Brain microvascular endothelial cell (primary cell): ENCODE measurements around the gene NMRAL1.

ENCODE experiments used
- DNase-seq: peaks from one replicate; pipeline ENCODE4 v3.0.0-alpha.2; 2020
- H3K27ac ChIP-seq: fragments of 250-450 bp; sonication (Bioruptor Pico); 2 replicates; pipeline ENCODE4 v1.5.1; 2020; ENCODE audit warnings: mild to moderate bottlenecking, moderate library complexity
- H3K27me3 ChIP-seq: fragments of 250-450 bp; sonication (Bioruptor Pico); replicated peaks from 2 replicates; pipeline ENCODE4 v1.5.1; 2020; ENCODE audit warnings: mild to moderate bottlenecking
- H3K36me3 ChIP-seq: fragments of 250-450 bp; sonication (Bioruptor Pico); replicated peaks from 2 replicates; pipeline ENCODE4 v1.5.1; 2020; ENCODE audit warnings: mild to moderate bottlenecking
- H3K4me3 ChIP-seq: 2 replicates; pipeline ENCODE4 v1.5.1; 2011; ENCODE audit warnings: low read depth, mild to moderate bottlenecking, control low read depth, low read length, moderate library complexity
- CTCF ChIP-seq: IDR thresholded peaks from 2 replicates; pipeline ENCODE4 v1.5.1; 2011; ENCODE audit warnings: low read depth, mild to moderate bottlenecking, moderate library complexity, low read length, control low read depth, inconsistent platforms; ENCODE audit errors: missing control alignments
- in situ Hi-C: cut with HindIII; loops from 2 replicates; pipeline ENCODE4 v1.10.0; 2017; ENCODE audit warnings: low sequenced_read_pairs, low pct_ligation_motif_present

The NMRAL1 gene

DNA sequence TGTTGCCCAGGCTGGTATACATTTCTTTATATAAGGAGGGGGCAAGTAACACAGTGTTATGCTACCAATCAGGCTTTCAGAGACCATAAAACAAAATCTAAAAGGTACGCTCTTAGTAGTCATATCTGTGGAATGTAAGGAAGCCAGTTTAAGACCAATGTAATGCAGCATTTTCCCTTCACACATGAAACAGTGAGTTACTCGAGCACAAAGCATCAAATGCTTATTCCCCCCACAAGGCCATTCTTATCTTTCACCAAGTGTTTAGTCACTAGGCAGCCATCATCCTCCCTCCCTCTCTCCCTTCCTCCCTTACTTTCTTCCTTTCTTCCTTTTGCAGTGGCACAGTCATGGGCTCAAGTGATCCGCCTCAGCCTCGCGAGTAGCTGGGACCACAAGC, 14.6 kb upstream of the NMRAL1 start:
- no peak for TF ChIP-seq CTCF
- in situ Hi-C loops = no loop called here
- peak; percentile 77 for DNase-seq
- H3K27ac ChIP-seq = peak overlapping the region; percentile 48
- H3K36me3 ChIP-seq = peaks cover 7% of the 10 kb centered on the region
- no peak overlapping the region for H3K4me3 ChIP-seq
- H3K27me3 ChIP-seq = no peaks in the 10 kb centered on the region

DNA sequence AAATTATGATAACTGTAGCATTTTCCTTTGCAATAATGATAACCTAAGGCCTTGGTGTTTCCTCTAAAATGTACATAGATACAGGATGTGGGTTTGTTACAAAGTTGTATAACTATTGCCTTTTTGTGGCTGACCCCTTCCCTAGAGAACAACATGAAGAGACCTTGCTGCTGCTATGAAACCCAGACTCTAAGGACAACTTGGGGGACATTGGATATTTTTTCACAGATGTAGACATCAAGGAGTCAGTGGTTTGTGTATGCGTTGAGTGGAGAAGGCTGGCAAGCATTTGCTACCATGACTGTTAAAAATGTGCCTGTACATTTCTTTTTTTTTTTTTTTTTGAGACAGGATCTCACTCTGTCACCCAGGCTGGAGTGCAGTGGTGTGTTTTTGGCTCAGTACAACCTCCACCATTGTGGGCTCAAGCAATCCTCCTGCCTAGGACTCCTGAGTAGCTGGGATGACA, 14.1 kb upstream of the NMRAL1 start:
- TF ChIP-seq CTCF = no peak
- no peaks in the 10 kb centered on the region for H3K27me3 ChIP-seq
- peak overlapping the region; percentile 48 for H3K27ac ChIP-seq
- peaks cover 11% of the 10 kb centered on the region for H3K36me3 ChIP-seq
- DNase-seq = no peak
- in situ Hi-C loops = no loop called here
- H3K4me3 ChIP-seq = no peak overlapping the region

DNA sequence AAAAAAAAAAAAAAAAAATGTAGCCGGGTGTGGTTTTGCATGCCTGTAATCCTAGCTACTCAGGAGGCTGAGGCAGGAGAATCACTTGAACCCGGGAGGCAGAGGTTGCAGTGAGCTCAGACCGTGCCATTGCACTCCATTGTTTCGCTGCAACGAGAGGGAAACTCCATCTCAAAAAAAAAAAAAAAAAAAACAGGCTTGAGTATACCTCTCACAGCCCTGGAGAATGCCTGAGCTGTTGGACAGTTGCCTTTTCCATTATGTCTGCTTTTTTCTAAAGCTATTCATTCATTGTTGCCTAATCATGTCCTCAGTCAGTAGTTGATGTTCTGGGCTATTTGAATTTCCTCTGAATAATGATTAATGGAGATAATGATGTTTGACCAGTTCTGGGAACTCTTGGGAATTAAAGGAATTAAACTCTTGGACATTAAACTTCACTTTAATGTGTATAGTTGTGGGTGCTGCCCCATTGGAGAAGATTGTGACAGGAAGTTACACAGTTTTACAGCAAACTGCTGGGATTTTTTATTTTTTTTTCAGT, 13.6 kb upstream of the NMRAL1 start:
- in situ Hi-C loops = no loop called here
- Histone ChIP-seq H3K27ac (peak overlapping the region; percentile 48), H3K4me3 (no peak overlapping the region), H3K36me3 (peaks cover 11% of the 10 kb centered on the region), H3K27me3 (no peaks in the 10 kb centered on the region)
- no peak for TF ChIP-seq CTCF
- DNase-seq = no peak

DNA sequence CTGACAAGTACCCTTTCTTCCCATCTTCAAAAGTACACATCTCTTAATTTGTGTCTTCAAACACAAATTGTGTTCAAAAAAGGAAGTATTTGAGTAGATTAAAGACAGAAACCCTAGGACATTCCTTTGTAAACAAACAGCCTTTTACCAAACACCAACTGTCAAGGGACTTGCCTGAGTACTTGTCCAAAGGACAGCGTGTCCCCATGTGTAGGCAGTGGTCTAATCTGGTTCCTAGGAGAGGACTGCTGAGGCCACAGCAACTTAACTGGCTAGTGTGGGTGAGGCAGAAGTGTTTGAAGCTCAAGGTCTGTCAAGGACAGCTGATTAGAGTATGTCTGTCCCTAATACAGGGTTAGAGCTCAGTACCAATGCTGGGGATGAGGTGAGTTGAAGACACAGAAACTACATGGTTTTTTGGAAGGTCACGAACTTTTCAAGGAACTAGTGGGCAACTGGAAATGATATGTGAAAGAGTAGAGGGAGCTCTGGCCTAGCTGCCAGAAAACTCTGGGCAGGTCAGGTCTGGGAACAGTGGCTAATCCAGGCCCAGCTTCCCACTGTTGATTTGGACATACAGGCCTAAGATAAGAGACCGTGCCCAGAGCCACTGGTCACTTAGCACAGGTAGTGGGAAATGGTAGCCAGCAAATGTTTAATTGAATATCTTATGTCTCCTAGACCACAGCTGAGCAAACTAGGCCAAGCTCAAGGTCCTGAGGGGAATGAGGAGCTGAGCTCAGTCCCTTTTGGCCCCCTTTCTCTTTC, 11.9 kb upstream of the NMRAL1 start:
- H3K27ac ChIP-seq = no peak overlapping the region
- no peak for TF ChIP-seq CTCF
- H3K27me3 ChIP-seq = no peaks in the 10 kb centered on the region
- in situ Hi-C loops = no loop called here
- no peak overlapping the region for H3K4me3 ChIP-seq
- no peak for DNase-seq
- H3K36me3 ChIP-seq = peaks cover 11% of the 10 kb centered on the region

DNA sequence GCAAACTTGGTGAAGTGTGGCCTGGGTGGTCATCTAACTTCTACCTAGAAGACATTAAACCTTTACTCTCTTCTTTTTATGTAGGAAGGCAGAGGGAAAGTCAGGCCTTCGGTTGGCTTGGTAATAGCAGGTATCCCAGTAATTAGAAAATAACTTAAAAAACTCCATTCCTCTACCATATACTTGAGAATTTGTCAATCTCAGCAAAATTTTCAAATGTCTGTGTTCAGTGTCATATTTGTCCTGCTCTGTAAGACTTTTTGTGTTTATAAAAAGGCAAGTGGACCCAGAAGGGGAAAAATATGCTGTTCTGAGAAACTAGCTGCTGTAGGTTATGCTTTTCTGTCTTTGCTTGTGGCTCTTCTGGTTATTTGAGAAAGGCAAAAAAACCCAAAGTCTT, 7.5 kb upstream of the NMRAL1 start:
- no peak for DNase-seq
- Histone ChIP-seq H3K4me3 (no peak overlapping the region), H3K27ac (no peak overlapping the region), H3K27me3 (no peaks in the 10 kb centered on the region), H3K36me3 (peaks cover 11% of the 10 kb centered on the region)
- in situ Hi-C loops = no loop called here
- no peak for TF ChIP-seq CTCF
